ACHN (cell line): Measurements from ENCODE around the gene STARD13.

Experiments
- DNase-seq: peaks from one replicate; pipeline ENCODE4 v3.0.0-alpha.2; 2015
- in situ Hi-C: cut with HindIII; loops from 2 replicates; pipeline ENCODE4 v1.10.0; 2017; ENCODE audit warnings: low sequenced_read_pairs, low pct_ligation_motif_present, low pct_unique_long_range_greater_than_20kb

The STARD13 gene

DNA sequence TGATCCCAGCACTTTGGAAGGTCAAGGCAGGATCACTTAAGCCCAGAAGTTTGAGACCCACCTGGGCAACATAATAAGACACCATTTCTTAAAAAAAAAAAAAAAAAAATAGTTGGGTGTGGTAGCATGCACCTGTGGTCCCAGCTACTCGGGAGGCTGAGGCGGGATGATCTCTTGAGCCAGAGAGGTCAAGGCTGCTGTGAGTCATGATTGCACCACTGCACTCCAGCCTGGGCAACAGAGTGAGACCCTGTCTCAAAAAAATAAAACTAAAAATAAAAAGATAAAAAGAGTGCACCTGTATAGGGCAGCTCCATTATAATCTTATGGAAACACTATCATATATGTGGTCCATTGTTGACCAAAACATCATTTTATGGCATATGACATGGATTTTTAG is 25.5 kb upstream of the STARD13 start:
- in situ Hi-C loops: no loop called here
- no peak for DNase-seq

DNA sequence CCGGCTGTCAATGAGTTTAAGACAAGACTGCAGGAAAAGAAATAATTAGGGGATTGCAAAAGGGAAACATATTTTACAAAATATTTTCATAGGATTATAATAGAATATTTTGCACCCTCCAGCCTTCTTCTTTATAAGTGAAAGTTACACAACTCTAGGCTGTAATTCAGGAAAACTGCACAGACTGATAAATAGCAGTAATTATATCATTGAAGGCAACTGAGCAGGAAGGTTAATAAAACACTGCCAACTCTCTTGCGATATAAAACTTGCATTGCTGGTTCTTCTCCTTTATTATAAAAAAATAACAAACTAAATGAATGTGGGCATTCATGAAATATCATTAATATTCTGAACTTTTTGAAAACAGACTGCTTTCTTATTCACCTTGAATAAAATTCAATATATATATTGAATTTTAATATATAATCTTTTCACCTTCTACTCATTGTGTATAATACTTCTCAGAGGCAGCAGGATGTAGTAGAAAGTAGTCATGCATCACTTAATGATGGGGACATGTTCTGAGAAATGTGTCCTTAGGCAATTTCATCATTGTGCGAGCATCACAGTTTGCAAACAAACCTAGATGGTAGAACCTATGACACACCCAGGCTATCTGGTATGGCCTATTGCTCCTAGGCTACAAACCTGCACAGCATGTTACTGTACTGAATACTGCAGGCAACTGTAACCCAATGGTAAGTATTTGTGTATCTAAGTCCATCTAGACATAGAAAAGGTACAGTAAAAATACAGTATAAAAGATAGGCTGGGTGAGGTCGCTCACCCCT is 24.9 kb upstream of the STARD13 start:
- in situ Hi-C loops: no loop called here

GRCh38 chr13:33308863-33309262 is 23.3 kb upstream of the STARD13 start:
- no peak for DNase-seq
- in situ Hi-C loops: no loop called here

More for the DNA sequence above, 24.9 kb upstream of the STARD13 start:
- no peak for DNase-seq

GRCh38 chr13:33307843-33308242 is 22.3 kb upstream of the STARD13 start:
- in situ Hi-C loops: no loop called here
- DNase-seq: no peak

DNA sequence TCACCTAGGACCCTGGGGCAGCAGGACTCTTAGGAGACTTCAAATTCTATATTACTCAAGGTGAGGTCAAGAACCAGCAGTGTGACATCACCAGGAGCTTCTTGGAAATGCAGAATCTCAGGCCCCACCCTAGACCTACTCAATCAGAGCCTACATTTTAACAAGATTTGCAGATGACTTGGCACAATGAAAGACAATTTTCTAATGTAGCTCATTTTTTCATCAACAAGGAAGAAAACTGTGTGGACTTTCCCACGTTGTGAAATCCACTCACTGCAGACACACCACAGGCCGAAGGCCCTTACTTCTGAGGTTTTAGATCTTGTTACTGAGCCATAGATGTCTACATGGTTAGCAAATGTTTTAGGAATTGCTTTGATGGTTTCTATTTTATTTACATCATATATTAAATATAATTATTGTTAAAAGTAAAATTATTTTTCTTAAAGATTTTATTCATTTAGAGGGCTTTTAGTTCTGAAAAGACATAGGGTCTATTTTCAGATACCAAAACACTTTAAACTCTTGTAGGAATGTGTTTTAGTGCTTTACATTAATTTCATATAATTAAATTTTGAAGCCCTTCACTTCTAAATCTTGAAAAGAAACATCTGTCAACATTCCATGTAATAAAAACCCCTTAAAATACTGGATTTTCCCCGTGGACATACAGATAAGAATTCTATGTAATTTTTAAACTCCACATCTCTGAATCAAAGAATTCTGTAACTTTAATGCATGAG is 18.5 kb upstream of the STARD13 start:
- DNase-seq: no peak
- in situ Hi-C loops: no loop called here

DNA sequence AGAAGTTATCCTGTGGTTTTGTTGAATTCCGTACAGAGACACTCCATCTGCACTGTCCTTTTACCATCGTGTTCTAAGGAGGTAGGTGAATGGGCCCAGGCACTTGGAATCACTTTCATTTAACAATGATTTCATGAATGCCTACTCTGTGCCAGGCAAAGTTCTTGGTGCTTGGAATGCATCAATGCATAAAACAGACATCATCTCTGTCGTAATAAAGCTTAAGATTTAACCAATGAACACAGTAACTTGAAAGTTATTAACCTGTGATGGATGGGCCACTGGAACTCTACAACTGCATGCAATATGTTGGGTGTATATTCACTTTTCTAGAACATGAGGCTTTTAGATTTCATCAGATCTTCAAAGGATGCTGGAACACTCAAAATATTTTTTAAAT is 14.1 kb upstream of the STARD13 start:
- in situ Hi-C loops: no loop called here
- DNase-seq: peak; percentile 70

GRCh38 chr13:33296793-33297425 is 11.4 kb upstream of the STARD13 start:
- in situ Hi-C loops: no loop called here

DNA sequence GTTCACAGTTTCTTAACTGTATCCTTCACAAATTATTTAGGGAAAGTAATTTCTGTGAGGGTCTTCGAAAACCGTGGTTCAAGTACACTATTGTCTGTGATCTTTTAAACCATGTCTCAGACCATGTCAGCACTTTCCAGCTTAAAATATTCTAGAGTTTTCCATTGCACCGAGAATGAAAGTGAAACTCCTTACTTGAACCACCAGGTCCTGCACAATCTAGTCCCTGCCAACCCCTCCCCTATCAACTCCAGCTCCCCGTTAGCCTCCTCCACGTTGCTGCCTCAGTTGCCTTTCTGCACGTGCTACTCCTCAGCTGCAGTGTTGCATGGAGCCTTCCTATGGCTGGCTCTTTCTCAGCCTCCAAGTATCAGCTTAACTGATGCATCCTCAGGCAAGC is 7.2 kb upstream of the STARD13 start:
- no peak for DNase-seq
- in situ Hi-C loops: no loop called here

More at GRCh38 chr13:33296793-33297425, 11.4 kb upstream of the STARD13 start:
- no peak for DNase-seq

DNA sequence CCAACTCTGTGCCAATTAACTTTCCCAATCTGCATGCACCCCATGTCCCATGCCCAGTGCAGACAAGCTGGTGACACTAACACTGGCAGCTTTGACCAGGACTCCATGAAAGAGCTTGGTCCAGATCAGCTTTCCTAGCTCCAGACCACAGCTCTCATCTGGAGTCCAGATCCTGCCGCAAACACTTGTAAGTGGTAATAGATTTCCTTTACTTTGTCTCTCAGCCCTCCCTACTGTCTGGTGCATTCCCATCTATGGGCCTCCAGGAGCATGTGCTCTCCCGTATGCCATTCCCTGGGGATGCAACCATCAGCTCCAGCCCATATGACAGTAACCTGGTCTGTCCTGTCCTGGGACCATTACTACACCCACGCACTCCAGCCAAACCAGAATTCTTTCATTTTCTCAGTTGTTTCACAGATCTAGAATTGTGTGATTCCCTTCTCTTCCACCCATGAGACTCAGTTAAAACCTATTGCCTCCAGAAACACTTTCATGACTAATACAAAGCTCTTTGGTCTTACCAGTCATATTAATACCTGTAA is 4.9 kb upstream of the STARD13 start:
- in situ Hi-C loops: no loop called here

DNA sequence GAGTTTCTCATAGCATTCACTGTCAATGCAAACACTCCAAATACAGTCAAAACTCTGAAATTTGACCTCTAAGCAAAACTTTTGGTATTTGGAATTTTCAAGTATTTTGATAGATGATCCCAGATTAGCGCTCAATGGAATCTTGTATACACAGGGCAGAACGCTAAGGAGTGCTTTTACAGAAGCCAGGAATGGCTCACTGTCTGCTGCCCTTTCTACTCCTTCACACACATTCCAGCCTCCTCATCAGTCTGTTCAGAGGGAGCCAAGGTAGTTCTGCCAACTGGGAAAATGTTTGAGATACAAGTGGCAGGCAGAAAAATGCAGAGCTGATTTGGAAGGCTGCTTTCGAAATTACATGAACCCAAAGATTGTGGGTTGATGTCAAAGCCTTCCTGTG is 4.4 kb upstream of the STARD13 start:
- DNase-seq: no peak
- in situ Hi-C loops: no loop called here

More for the DNA sequence above, 4.9 kb upstream of the STARD13 start:
- no peak for DNase-seq

DNA sequence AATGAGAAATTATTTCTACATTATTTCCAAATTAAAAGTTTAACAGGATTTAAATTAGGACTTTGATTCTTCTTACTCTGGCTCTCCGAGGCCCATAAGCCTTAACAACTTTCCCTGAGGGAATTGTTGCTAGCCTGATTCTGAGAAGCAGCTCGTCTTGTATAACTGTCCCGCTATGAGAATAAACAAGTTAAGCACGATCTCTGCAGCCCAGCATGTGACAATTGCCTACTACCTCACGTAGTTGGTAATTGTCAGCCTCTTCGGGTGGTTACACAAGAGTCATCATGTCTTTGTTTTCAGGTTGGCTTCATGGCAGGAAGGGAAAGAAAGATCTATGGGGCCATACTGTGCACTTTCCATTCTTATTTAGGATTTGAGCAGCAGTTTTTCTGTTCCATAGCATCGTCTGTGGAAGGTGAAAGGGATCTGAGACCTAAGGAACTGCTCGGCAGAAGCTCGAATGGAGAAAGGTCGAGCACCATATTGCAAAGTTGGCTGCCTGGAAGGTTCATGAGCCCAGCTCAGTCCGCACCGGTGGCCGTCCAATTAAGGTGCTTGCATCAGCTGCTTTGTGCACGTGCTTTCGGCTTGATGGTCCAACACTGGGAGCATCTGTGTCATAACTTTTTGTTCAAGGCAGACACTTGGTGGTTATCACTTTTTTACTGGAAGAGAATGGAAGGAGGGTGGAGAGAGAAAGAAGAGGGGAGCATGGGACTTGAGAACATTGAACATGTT is 1.8 kb upstream of the STARD13 start:
- in situ Hi-C loops: no loop called here
- DNase-seq: no peak

- DNase-seq: no peak
- in situ Hi-C loops: no loop called here
Observed at GRCh38 chr13:33286128-33286527, 573 bp upstream of the STARD13 start.

GRCh38 chr13:33284916-33285315 is 639 bp downstream of the STARD13 start:
- in situ Hi-C loops: no loop called here
- no peak for DNase-seq

GRCh38 chr13:33284031-33284430 is 1.5 kb downstream of the STARD13 start:
- in situ Hi-C loops: no loop called here
- no peak for DNase-seq

DNA sequence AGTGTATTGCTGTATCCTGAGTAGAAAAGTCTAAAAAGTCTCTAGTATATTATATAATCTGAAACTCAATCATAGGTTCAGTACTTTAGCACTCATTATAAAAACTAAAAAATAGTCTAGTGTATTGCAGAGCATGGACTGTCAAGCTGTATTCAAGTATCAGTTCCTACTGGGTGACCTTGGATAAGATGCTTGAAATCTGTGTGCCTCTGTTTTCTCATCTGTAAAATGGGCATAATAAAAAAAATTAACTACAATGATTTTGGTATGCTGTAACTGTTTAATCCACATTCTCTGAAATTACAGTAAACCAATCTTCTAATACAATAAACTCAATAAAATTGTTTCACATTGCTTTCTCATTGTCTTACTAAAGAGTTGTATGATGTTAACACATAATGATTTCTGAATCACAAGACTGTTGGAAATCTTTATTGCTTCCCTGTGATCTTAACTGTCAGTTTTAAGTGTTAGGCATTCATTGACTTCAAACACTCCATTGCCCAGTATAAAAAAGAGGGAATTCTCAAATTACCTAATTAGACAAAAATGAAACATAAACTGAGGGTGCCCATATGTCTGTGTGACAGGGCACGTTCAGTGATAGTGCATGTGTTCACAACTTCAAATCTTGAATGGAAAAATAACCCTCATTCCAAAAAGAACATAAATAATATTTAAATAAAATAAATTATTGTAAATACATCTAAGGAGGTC is 2.2 kb downstream of the STARD13 start:
- no peak for DNase-seq
- in situ Hi-C loops: no loop called here

GRCh38 chr13:33281951-33282595 is 3.5 kb downstream of the STARD13 start:
- DNase-seq: peak; percentile 60
- in situ Hi-C loops: no loop called here

- in situ Hi-C loops: no loop called here
- no peak for DNase-seq
Observed at GRCh38 chr13:33280923-33281322, 4.6 kb downstream of the STARD13 start.
